ENCODE data around the gene MYO15B.
"Not testable (repeated sequence)": the region's sequence is repeated elsewhere in the genome, so short reads cannot be mapped to it uniquely, and the experiment has no call there.

The MYO15B gene

GRCh38 chr17:75575728-75576127, 11.9 kb upstream of the MYO15B start:
- no peaks in the 10 kb centered on the region for H3K27me3 ChIP-seq (ENCODE audit: insufficient read depth, poor library complexity, severe bottlenecking)
- no peak for TF ChIP-seq CTCF (IDR thresholded peaks at IDR 0.05; ENCODE audit: insufficient read depth, low read length)
- no peak for TF ChIP-seq GABPA (IDR thresholded peaks at IDR 0.05; ENCODE audit: low read depth)
- no peak for TF ChIP-seq REST (IDR thresholded peaks at IDR 0.05; ENCODE audit: insufficient replicate concordance, low read depth)
- H3K4me3 ChIP-seq (replicated peaks; ENCODE audit: insufficient read depth, low read length) = no peak overlapping the region
- no peak overlapping the region for H3K27ac ChIP-seq (replicated peaks)
- no peak for DNase-seq (ENCODE audit: low read depth in 1 of 2, low spot score in 1 of 2)

- no peak for DNase-seq (ENCODE audit: low read depth in 1 of 2, low spot score in 1 of 2)
These were observed 10.9 kb upstream of the MYO15B start for GRCh38 chr17:75576661-75577060.

GRCh38 chr17:75581121-75581725, 6.4 kb upstream of the MYO15B start:
- DNase-seq (ENCODE audit: low read depth in 1 of 2, low spot score in 1 of 2) = peak in 1 of 2 experiments; percentile 28
- H3K27me3 ChIP-seq (ENCODE audit: insufficient read depth, poor library complexity, severe bottlenecking); H3K27ac ChIP-seq (replicated peaks); H3K4me3 ChIP-seq (replicated peaks; ENCODE audit: insufficient read depth, low read length): not testable (repeated sequence)

More at GRCh38 chr17:75576661-75577060, 10.9 kb upstream of the MYO15B start:
- H3K27ac ChIP-seq (replicated peaks) = no peak overlapping the region
- no peaks in the 10 kb centered on the region for H3K27me3 ChIP-seq (ENCODE audit: insufficient read depth, poor library complexity, severe bottlenecking)
- no peak for TF ChIP-seq CTCF (IDR thresholded peaks at IDR 0.05; ENCODE audit: insufficient read depth, low read length)
- TF ChIP-seq REST (IDR thresholded peaks at IDR 0.05; ENCODE audit: insufficient replicate concordance, low read depth) = no peak
- no peak for TF ChIP-seq GABPA (IDR thresholded peaks at IDR 0.05; ENCODE audit: low read depth)
- TF ChIP-seq SPI1 (IDR thresholded peaks at IDR 0.05; ENCODE audit: borderline replicate concordance, low read depth) = no peak
- TF ChIP-seq POLR2AphosphoS5 (IDR thresholded peaks at IDR 0.05; ENCODE audit: low read depth) = no peak
- no peak overlapping the region for H3K4me3 ChIP-seq (replicated peaks; ENCODE audit: insufficient read depth, low read length)

- not testable (repeated sequence) for DNase-seq (ENCODE audit: low read depth in 1 of 2, low spot score in 1 of 2); H3K4me3 ChIP-seq (replicated peaks; ENCODE audit: insufficient read depth, low read length); H3K27ac ChIP-seq (replicated peaks)
- H3K27me3 ChIP-seq (ENCODE audit: insufficient read depth, poor library complexity, severe bottlenecking) = peaks cover 15% of the 10 kb centered on the region
These were observed 4.4 kb upstream of the MYO15B start for GRCh38 chr17:75583197-75583596.

GRCh38 chr17:75584849-75585175, 2.8 kb upstream of the MYO15B start:
- TF ChIP-seq CTCF (IDR thresholded peaks at IDR 0.05; ENCODE audit: insufficient read depth, low read length) = no peak
- TF ChIP-seq SPI1 (IDR thresholded peaks at IDR 0.05; ENCODE audit: borderline replicate concordance, low read depth) = no peak
- no peak for TF ChIP-seq POLR2AphosphoS5 (IDR thresholded peaks at IDR 0.05; ENCODE audit: low read depth)
- TF ChIP-seq REST (IDR thresholded peaks at IDR 0.05; ENCODE audit: insufficient replicate concordance, low read depth) = no peak
- no peak for TF ChIP-seq GABPA (IDR thresholded peaks at IDR 0.05; ENCODE audit: low read depth)
- no peak for DNase-seq (ENCODE audit: low read depth in 1 of 2, low spot score in 1 of 2)
- Histone ChIP-seq H3K27ac (replicated peaks) (no peak overlapping the region), H3K27me3 (ENCODE audit: insufficient read depth, poor library complexity, severe bottlenecking) (peaks cover 19% of the 10 kb centered on the region), H3K4me3 (replicated peaks; ENCODE audit: insufficient read depth, low read length) (no peak overlapping the region)
